Hypothalamus (tissue), 51 donors: ENCODE measurements around the gene MOB3A.
"Not testable (repeated sequence)": the region's sequence is repeated elsewhere in the genome, so short reads cannot be mapped to it uniquely, and the experiment has no call there.

Experiments
- DNase-seq, 51 donors: peaks; one replicate each; lab custom pipeline; 2025; lab: John Stamatoyannopoulos, UW

MOB3A gene

DNA sequence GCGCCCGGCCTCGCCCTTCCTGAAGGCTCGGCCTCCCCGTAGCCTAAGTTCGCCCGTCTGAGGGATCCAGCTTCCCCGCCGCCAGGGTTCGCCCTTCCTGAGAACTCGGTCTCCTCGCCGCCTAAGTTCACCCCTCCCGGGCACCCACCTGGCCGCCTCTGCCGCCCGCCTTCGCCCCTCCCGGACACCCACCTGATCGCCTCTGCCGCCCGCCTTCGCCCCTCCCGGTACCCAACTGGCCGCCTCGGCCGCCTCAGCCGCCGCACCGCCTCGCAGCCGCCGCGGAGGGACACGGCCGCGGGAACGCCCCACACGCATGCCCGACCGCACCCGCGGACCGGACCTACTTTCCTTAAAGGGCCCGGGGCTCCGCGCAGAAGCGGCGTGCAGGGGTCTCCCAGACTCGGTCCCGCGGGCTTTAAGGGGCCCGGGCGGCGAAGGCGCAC lies at the start of gene MOB3A:
Gene MOB3A (minus strand): TSS at position 293 of the 446 bp plus-strand sequence. CDS start 17,766 bp downstream, outside the sequence.
- peak in 36 of 51 donors; percentile 77 to 100 (median 95) for DNase-seq

DNA sequence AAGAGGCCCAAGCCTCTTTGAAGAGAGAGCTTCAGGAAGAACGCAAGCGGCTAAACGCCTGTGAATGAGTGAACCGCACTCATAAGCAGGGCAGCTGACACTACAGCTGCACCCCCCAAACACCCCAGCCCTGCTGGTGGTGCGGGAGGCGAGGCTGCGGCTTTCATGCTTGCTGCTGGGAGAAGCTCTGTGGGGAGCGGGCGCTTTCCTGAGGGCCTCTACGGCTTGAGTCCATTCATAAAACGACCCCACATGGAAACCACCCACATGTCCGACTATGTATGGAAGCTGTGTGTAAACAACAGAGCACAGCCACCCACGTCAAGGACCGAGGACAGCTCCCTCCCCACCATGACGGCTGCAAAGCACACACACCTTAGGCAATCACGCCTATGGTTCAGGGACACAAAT lies 49.7 kb upstream of the MOB3A start:
- peak in 4 of 51 donors; percentile 3 to 22 (median 15) for DNase-seq

DNA sequence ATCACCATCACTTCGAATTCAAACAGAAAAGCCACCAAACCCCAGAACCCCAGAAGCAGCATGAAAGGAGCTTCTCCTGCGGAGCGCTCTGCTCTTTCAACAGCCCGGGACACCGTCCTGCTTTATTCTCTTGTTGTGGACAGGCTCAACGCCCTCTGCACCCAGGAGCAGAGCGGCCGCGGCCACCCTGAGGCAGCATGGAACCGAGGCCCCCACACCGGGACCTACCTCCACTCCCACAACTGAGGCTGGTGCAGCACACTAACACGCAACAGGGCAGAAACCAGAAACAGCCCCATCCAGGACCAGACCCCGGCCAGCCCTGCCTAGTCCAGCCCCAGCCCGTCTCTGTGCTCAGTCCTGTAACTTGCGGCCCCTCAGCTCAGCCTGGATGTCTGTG lies 48.1 kb upstream of the MOB3A start:
- no peak for DNase-seq

DNA sequence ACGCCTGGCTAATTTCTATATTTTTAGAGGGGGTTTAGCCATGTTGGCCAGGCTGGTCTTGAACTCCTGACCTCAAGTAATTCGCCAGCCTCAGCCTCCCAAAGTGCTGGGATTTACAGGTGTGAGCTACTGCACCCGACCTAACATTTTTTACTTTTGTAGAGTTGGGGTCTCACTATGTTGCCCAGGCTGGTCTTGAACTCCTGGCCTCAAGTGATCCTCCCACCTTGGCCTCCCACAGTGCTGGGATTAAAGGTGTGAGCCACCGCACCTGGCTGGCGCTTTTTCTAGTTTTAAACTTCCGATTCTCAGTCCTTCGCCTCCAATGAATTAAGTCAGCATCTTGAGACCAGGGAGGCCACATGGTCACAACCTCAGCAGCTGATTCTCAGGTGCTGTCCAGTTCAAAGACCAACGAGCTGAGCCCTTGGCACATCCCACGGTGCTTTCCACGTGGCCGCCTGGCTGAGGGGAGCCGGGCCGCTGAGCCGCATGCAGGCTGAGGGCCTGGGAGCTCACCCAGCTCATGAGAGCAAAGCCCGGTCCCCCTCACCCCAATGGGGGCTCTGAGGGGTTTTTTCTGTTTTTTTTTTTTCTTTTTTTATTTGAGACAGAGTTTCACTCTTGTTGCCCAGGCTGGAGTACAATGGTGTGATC lies 46.2 kb upstream of the MOB3A start:
- no peak for DNase-seq

DNA sequence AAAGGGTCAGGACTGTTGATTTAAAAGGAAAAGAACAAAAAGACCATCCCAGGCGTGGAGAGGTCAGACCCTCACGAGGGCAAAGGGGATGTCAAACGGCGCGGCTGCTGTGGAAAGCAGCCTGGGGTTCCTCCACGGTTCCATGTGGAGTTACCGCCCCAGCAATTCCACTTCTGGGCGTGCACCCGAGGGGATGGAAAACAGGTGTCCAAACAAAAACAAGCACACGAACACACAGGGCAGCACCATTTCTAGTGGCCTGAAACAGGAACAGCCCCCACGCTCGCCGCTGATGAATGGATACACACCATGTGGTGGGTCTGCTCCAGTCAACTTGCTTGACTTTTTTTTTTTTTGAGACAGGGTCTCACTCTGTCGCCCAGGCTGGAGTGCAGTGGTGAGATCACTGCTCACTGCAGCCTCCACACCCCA lies 44.0 kb upstream of the MOB3A start:
- DNase-seq: no peak

DNA sequence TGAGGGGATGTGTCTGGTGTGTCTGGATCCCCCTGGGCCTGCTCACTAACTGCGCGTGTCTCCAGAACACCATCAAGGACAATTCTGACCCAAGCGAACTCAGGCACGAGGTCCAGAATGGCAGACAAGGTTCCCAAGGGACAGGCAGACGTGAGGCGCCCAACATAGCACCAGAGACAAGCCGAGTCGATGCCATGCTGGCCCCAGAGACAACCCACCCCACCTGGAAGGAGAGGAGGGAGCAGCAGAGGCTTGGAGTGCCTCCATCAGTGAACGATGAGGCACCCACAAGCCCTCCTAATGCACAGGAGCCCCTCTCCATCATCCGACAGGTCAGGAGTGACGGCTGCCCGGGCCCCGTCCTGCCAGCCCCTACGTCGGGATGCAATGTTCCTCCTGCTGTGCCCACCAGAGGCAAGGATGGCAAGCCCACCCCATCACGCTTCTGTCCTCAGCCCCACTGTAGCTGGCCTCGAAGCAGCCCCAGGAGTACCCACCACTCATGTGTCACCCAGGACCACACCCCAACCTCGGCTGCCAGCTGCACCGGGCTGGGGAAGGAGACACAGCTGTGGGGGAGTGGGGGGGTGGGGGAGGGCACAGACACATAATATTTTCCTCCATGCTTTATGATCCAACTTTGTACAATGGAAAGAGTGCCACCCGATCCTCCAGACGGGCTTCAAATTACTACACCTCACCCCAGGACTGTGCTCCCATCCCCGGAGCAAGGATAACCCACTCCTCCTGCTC lies 43.4 kb upstream of the MOB3A start:
- DNase-seq: no peak

DNA sequence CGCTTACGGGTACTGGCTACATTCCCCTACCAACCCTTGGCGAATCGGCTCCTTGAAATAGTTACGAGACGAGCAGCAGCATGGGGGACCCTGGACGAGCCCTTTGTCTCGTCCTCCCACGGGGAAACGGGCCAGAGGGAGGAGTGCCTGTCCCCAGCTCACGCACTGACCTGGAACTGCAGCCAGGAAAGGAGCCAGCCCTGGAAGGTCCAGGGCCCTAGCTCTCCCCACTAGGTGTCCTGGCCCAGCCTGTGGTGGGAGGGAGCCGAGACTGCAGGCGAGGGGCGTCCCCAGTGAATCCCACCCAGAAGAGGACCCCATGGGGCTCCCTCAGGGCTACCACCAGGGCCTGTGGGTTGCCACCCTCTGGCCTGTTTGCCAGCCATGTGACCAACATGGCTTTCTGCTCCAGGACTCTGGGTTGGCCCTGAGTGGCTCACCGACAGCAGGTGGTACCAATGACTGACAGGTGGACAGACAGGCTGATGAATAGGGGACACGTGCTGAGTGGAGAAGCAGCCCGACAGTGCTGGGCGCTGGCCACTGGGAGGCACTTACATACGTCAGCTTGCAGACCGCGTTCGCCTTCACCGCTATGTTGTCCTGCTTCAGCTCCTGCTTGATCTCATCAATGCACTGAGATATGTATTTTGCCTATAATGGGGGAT lies 42.1 kb upstream of the MOB3A start:
- DNase-seq: peak in 8 of 51 donors; percentile 11 to 38 (median 24)

DNA sequence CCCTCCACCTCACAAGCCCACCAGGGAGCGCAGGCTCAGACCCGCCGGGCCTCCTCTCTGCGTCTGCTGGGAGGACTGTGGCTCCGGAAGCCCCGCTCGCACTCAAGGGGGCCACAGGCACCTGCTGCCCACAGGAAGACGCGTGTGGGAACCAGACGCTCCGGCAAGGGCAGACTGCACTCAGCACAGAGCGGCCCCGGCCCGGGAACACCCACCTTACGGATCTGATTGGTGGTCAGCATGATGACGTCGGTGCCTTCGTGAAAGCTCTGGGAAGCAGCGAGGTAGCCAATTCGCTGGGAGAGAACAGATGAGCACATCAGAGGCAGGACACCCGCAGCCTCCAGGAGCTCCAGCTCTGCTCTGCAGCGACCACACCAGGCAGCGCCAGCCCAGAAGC lies 40.7 kb upstream of the MOB3A start:
- DNase-seq: no peak

DNA sequence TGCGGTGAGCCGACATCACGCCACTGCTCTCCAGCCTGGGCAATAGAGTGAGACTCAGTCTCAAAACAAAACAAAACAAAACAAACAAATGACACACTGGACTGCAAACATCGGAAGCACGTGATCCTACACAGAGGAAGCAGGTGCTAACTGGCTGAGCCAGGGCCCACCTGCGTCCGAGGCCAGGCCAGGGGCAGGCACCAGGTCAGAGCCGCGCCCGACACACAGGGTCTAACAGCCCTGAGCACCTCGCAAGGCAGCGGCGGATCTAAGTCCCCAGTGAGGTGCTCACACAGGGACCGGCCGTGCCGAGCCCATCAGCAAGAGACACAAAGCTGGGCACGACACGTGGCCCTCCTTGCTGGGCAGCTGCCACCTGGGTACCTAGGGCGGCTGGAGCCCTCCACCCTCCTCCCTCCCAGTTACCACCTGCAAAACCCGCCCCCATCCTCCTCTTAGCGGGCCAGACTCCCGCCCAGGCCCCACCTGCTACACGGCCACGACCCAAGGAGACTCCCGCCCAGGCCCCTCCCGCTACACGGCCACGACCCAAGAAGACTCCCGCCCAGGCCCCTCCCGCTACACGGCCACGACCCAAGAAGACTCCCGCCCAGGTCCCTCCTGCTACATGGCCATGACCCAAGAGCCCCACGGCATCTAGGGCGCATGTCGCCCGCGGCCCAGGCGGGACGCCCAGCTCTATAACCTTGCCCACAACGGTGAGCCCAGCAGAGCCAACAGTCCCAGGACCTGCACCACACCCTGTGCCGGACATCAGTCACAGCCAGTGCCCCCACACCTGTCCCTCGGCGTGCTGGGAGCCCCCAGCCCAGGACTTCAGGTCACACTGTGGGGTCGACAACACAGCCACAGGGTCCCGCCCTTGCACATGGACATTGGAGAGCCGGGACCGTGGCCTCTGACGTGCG lies 39.6 kb upstream of the MOB3A start:
- no peak for DNase-seq

DNA sequence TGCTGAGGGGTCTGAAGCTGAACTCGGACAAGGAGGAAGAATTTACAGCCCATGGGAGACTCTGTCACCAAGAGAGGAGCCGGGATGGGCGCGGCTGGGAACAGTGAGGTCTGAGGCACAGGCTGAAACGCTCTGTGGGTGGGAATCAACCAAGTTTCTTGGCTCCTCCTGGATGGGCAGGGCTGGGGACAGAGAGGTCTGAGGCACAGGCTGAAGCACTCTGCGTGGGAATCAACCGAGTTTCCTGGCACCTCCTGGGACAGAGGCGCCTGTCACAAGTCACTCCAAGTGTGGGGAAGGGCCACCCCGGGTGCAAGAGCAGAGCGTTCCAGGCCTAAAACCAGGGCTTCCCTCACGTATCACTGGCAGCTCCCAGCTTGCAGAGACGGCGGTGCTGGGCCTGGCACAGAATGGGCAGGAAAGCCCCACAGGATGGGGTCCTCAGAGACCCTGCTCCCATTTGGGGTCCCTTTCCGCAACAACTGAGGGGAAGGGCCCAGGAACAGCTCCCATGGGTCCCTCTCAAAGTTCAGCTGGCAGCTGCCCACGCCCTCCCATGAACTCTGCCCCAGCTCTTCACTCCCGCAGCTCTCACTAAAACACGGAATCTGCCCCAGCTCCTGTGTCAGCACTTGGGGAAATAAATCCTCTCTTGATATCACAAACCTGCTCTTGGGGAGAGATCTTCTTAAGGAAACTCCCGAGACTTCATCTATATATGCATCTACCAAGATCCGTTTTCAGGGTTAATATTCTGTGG lies 36.8 kb upstream of the MOB3A start:
- DNase-seq: peak in 3 of 51 donors; percentile 8 to 22 (median 12)

DNA sequence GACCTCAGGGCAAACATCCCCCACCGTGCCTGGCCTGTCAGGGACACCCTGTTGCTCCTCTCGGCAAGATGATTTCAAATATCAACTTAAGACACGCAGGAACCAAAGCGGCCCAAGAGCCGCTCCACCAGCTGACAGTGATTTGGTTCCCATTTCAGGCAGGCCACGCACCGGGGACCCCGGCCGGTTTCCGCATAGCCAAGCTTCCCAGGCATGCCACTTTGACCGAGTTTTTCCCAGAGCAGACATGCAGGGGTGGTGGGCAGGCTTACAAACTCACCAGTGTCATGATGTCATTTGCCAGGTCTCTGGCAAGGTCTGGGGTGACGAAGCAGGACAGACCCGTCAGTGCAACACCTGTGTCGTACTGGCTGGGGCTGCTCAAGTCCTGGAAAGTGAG lies 36.1 kb upstream of the MOB3A start:
- DNase-seq: no peak

DNA sequence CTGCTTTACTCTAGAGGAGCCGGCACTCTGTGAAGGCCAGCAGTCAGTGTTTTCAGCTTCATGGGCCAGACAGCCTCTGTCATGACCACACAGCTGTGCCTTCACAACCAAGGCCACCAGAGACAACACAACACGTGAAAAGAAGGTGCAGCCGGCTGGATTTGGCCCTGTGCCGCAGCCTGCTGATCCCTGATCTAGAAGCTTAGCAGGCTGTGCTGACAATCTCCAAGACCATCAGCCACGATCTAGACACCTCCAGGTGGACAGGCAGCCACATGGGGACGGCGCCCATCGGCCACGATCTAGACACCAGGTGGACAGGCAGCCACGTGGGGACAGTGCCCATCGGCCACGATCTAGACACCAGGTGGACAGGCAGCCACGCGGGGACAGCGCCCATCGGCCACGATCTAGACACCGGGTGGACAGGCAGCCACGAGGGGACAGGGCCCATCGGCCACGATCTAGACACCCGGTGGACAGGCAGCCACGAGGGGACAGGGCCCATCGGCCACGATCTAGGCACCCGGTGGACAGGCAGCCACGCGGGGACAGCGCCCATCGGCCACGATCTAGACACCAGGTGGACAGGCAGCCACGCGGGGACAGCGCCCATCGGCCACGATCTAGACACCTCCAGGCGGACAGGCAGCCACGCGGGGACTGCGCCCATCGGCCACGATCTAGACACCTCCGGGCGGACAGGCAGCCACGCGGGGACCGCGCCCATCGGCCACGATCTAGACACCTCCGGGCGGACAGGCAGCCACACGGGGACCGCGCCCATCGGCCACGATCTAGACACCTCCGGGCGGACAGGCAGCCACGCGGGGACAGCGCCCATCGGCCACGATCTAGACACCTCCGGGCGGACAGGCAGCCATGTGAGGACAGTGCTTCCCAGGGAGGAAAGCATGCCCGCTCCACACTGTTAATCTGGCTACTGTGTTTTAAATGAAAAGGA lies 35.2 kb upstream of the MOB3A start:
- not testable (repeated sequence) for DNase-seq

DNA sequence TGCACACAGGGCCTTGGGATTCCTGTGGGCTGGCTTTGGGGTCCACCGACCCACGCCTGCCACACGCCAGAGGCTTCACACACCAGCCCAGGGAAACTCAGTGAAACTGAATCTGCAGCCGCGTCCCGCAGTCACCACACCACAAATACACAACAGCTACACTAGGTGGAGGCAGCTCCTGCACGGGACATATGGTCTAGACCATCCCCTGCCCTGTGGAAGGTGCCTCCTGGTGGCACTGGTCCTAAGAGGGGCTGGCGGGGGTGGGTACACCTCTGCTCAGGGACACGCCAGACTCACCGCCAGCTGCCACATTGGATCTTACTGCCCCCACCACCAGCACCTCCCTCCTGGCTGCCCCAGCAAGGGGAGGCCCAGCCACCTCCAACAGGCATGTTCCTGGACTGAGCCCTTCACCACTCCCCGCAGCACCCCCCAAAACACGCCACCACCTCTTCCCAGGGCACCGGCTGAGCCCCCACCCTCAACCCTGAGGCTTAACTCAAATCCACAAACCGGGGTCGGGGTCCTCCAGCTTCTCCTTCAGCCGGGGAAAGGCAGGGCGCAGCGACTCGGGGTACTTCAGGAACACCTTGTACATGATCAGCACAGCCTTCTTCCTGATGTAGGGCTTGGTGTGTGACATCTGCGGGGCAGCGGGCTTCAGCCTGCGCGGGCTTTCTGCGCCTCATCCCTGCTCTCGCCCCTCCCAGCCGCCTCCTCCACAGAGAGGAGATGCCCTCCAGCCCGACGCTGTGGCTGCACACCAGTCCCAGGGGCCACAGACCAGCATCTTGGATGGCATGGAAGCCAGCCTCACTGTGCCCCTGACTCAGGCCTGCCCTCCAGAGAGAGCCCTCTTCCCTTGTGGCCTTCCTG lies 34.0 kb upstream of the MOB3A start:
- no peak for DNase-seq

DNA sequence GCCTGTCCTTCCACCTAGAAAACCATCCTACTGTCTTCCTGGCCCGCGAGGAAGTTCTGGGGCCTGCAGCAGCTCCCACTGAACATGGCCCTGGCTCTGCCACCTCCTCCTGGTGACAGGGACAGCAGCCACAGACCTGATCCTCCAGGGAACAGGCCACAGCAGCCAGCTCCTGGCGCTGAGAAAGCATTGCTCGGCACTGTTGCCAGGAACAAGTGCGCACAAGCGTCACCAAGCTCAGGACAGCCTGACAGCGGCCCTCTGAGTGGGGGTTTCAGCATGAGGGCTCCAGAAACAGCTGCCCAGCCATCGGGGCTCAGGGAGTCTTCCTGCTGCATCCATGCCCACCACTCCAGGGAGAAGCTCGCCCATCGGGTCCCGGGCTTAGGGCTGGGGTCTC lies 33.4 kb upstream of the MOB3A start:
- peak in 4 of 51 donors; percentile 6 to 17 (median 12) for DNase-seq

DNA sequence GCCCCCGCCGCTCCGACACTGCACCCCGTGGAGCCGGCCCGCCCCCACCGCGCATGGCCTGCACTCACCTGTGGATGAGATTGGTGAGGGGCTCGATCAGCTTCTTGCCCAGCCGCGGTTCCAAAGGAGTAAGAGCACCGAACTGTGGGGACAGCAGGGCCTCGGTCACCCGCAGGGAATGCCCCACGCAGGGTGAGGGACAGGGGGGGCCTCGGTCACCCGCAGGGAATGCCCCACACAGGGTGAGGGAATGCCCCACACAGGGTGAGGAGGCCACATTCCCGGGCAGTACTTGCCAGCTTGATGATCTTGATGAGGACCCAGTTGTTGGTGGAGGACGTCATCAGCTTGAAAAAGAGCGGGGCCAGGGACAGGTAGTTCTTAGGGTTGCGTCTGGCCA lies 32.9 kb upstream of the MOB3A start:
- DNase-seq: no peak

DNA sequence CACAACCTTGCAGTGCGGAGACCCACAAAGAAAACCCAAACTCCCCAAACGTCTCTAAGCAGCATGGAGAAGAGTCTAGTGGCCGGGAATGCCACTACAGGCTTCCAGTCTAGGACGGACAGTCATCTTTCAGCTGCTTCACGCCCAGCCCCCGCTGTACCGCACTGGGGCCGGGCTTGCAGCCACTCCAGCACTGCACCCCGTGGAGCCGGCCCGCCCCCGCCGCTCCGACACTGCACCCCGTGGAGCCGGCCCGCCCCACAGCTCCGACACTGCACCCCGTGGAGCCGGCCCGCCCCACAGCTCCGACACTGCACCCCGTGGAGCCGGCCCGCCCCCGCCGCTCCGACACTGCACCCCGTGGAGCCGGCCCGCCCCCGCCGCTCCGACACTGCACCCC lies 32.1 kb upstream of the MOB3A start:
- DNase-seq: not testable (repeated sequence)

DNA sequence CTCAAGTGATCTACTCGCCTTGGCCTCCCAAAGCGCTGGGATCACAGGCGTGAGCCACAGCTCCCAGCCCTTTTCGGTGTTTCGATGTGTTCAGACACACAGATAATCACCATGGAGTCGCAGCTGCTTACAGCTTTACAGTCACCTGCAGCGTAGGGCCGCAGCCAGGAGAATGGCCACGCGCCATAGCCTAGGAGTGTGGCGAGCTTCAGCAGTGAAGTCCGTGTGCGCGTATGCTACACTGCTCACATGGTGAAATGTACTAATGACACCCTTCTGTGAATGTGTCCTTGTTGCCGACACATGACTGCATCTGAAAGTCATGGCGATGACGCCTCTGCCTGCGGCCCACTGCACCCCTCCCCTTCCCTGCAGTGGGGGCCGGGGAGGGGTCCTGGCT lies 31.6 kb upstream of the MOB3A start:
- no peak for DNase-seq
